Activated CD4-positive, alpha-beta T cell treated with anti-CD3 and anti-CD28 coated beads, Interleukin-2, amount 50 U/mL, for 48 hours (primary cell): ENCODE results near the gene SPIB.
"Not testable (repeated sequence)": the region's sequence is repeated elsewhere in the genome, so short reads cannot be mapped to it uniquely, and the experiment has no call there.

Experiments used
- DNase-seq, 2 experiments: peaks; one replicate each; pipeline ENCODE4 v3.0.0-alpha.2; 2020

The SPIB gene

GRCh38 chr19:50418176-50419021 lies at the start of gene SPIB:
Gene SPIB (plus strand): TSS chr19:50418938. CDS start chr19:50418963, 25 bp downstream.
- no peak for DNase-seq

GRCh38 chr19:50371914-50372475 lies 46.7 kb upstream of the SPIB start:
- no peak for DNase-seq

DNA sequence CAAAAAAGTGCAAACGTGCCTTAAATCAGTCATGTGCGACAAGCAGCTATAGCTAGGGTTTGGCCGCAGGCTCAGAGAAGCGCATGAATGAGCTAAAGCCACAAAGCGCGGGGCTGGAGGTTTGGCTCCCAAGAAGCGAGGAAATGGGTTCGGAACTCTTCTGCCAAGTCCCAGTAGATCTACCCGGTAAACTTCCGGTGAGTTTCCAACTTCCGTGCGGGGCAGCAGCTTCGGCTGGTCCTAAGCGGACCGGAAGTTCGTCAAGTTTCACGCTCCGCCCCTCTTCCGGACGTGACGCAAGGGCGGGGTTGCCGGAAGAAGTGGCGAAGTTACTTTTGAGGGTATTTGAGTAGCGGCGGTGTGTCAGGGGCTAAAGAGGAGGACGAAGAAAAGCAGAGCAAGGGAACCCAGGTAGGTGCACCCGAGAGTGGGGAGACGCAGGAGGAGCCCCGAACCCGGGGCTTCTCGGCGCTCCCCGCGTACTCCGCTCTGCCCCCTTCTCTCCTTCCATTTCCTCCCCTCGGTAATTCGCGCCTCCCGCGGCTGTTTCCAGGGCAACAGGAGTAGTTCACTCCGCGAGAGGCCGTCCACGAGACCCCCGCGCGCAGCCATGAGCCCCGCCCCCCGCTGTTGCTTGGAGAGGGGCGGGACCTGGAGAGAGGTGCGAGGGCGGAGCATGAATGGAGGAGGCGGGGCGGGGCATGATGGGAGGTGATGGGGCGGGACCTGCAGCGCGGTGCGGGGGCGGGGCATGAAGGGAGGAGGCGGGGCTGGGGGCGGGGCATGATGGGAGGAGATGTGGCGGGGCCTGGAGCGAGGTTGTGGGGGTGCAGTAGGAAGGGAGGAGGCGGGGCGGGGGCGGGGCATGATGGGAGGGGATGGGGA lies 42.3 kb upstream of the SPIB start, which contains the start of gene NR1H2:
NR1H2 (plus strand) TSS at position 292 of the 885 bp plus-strand sequence. CDS start 1,149 bp downstream, outside the sequence.
- peak; percentile 93 to 95 for DNase-seq

GRCh38 chr19:50377051-50377461 lies 41.7 kb upstream of the SPIB start:
- peak; percentile 63 for DNase-seq

DNA sequence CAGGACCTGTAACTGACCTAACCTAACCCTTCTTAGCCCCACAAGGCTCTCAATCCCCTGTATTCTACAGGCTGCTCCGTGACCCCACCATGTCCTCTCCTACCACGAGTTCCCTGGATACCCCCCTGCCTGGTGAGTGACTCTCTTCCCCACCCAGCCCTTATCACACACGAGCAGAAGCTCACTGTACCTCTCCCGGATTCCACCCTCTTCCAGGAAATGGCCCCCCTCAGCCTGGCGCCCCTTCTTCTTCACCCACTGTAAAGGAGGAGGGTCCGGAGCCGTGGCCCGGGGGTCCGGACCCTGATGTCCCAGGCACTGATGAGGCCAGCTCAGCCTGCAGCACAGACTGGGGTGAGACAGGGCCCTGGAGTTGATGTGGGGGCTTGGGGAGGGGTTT lies 41.2 kb upstream of the SPIB start:
- DNase-seq, result no peak

- DNase-seq, result no peak
These were observed 40.4 kb upstream of the SPIB start for GRCh38 chr19:50378169-50378862.

DNA sequence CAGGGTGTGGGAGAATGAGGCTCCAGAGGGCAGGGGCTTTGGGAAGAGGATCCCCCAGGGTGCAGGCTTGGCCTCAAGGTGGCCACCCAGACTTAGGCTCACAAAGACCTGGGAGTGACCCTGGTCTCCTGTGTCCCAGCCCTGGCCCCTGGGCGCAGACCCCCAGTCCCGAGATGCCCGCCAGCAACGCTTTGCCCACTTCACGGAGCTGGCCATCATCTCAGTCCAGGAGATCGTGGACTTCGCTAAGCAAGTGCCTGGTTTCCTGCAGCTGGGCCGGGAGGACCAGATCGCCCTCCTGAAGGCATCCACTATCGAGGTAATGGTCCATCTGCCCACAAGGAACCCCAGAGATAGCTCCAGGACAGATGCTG lies 39.9 kb upstream of the SPIB start:
- DNase-seq, result no peak

- no peak for DNase-seq
These were observed 39.1 kb upstream of the SPIB start for GRCh38 chr19:50379602-50380001.

DNA sequence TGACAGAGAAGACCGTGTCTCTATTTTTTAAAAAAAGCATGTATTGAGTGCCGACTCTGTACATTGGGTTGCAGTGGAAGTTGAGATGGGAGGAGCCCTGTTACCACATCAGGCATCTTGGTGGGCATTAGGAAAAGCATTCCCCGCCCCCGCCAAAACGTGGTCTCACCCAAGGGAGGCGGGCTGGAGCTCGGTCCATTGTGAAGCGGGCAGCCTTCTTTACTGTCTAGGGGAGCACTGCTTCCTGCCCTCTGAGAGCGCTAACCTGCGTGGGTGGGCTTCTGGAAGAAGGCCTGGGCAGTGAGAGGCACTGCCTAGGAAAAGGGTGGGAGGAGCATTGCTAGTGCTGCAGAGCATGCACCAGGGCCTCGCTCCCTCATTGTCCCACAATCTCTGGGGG lies 38.6 kb upstream of the SPIB start:
- no peak for DNase-seq

DNA sequence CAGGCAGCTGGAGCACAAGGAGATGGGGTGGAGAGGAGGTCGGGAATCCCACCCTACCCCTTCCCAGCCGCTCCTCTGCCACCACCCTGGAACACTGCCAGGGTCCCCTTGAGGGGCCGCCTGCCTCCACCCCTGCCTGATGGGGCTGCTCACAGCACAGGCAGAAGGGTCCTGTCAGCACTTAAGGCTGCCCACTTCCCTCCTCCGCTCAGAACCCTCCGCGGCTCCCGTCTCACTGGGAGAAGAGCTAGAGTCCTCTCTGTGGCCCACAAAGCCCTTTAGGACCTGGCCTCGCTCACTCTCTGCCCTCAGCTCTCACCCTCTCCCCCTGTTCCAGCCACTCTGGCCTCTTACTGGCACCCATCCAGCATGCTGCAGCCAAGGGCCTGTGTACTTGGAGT lies 38.0 kb upstream of the SPIB start:
- no peak for DNase-seq

- DNase-seq, result no peak
These were observed 36.6 kb upstream of the SPIB start for GRCh38 chr19:50381881-50382729.

- DNase-seq, result no peak
These were observed 35.5 kb upstream of the SPIB start for GRCh38 chr19:50383001-50383851.

GRCh38 chr19:50383852-50384684 lies 34.7 kb upstream of the SPIB start, which contains the start of gene POLD1:
Gene POLD1 (plus strand): TSS chr19:50384347. CDS start chr19:50398852, 14,505 bp downstream.
- DNase-seq, result peak; percentile 99

DNA sequence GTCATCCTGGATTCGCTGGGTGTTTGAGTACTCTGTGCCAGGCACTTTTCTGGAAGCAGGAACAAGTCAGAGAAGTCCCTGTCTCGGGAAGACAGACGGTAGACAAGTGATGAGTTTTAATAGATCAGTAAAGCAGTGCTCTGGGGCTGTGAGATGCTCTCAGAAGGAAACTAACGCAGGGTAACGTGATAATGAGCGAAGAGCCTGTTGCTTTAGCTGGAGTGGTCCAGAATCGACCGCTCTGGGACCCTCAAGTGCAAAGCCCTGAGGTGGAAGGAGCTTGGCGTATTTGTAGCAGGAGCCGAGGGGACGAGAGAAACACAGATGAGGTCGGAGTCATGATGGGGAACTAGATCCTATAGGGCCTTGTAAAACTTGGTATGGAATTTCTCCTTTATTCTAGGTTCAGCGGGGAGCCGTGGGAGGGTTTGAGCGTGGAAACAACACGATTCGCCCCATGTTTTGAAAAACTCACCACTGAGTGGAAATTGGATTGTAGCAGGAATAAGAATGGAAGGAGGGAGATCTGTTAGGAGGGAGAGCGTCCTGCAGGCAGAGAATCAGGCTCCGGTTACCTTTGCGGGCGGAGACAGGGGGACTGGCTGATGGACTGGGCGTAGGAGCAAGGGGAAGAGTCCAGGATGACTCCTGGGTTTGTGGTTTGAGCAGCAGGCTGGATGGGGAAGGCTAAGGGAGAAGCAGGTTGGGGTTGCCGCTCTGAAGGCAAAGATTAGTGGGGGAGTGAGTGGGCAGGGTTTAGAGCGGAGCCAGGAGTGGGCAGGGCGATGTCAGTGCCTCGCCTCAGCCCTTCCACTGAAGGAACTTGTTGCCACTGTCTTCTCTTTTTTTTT lies 33.8 kb upstream of the SPIB start:
- no peak for DNase-seq

DNA sequence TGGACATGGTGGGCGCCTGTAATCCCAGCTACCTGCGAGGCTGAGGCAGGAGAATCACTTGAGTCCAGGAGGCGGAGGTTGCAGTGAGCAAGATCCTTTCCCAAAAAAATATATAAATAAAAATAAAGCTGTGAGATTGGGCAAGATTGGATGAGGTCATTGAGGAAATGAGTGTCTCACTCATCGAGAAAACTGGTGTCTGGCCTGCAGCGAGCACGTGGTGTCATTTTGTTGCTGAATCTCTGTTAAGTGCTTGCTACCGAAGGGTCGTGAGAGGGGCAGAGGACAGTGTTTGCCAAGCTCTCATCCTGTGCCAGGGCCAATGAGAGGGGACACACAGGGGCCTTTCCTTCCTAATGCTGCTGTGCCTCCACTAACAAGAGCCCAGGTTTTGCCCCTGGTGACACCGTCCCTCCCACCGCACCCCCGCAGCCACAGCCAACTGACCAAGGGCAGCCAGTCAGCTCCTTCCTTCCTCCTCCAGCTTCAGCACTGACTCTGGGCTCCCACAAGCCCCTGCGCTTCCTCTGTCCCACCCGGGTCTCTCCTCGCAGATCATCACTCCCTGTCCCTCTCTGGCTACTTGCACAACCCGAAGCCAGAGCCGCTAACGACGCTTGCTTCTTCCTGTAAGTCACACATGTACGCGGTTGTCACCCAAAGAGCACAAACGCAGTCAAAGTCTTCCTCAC lies 31.4 kb upstream of the SPIB start:
- no peak for DNase-seq

DNA sequence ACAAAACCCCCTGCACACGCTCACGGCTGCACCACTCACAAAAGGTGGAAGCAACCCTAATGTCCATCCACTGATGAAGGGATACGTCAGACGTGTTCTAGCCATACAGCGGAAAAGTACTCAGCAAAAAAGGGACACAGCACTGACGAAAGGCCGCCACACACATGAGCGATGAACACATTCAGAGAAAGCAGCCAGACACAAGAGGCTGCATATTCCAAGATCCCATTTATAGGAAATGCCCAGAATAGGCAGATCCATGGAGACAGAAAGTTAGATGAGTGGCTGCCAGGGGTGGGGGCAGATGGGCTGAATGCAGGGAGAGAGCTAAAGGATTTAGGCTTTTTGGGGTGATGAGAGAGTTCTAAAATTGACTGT lies 30.9 kb upstream of the SPIB start:
- no peak for DNase-seq

GRCh38 chr19:50390295-50390694 lies 28.4 kb upstream of the SPIB start:
- DNase-seq, result not testable (repeated sequence)

DNA sequence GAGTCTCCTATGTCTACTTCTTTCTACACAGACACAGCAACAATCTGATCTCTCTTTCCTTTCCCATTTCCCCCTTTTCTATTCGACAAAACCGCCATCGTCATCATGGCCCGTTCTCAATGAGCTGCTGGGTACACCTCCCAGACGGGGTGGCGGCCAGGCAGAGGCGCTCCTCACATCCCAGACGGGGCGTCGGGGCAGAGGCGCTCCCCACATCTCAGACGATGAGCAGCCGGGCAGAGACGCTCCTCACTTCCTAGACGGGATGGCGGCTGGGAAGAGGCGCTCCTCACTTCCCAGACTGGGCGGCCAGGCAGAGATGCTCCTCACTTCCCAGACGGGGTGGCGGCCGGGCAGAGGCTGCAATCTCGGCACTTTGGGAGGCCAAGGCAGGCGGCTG lies 27.8 kb upstream of the SPIB start:
- not testable (repeated sequence) for DNase-seq
